ENCODE results near the gene PCDH15. TPM values are rescaled to one million over a fixed set of nuclear protein-coding genes. Genes with fewer than 3 reads are reported as not detected.
A peak's percentile ranks its signal among the peaks of the same experiment; 100 is the strongest.

Gene PCDH15
- total and polyA plus RNA-seq, 2 experiments from 2014 or later, result not detected

GRCh38 chr10:53770903-53771302 lies 1030.1 kb downstream of the PCDH15 start:
- no peak overlapping the region for H3K4me3 ChIP-seq
- no peak overlapping the region for H3K9ac ChIP-seq
- H3K9me3 ChIP-seq (ENCODE audit: low read depth), result no peaks in the 10 kb centered on the region
- no peaks in the 10 kb centered on the region for H3K79me2 ChIP-seq (ENCODE audit: insufficient read depth)
- H3K9me2 ChIP-seq (ENCODE audit: insufficient read depth), result no peaks in the 10 kb centered on the region
- H2AFZ ChIP-seq, result no peak overlapping the region
- TF ChIP-seq EZH2phosphoT487 (IDR thresholded peaks at IDR 0.05; ENCODE audit: insufficient read depth, low read depth), result no peak
- TF ChIP-seq EZH2 (IDR thresholded peaks at IDR 0.05; ENCODE audit: insufficient read depth, poor library complexity, severe bottlenecking), result no peak
- no peak for DNase-seq
- H4K20me1 ChIP-seq (ENCODE audit: insufficient read depth), result no peaks in the 10 kb centered on the region
- H3K27ac ChIP-seq, result no peak overlapping the region
- H3K4me2 ChIP-seq (ENCODE audit: unreplicated experiment), result no peak overlapping the region
- H3K4me1 ChIP-seq (ENCODE audit: insufficient read depth), result no peaks in the 10 kb centered on the region
- no peaks in the 10 kb centered on the region for H3K27me3 ChIP-seq (replicated peaks; ENCODE audit: insufficient read depth)
- H3F3A ChIP-seq (ENCODE audit: insufficient read depth), result no peaks in the 10 kb centered on the region
- WGBS, 2 experiments (ENCODE audit: low coverage in 1 of 2, low lambda C conversion rate in 2 of 2, missing lambda C conversion rate in 2 of 2), result 6 to 9% methylated on average over 6 of the region's 6 CpGs
- in situ Hi-C loops (cut with MboI), result no loop called here
- no peaks in the 10 kb centered on the region for H3K36me3 ChIP-seq (ENCODE audit: low read depth)

GRCh38 chr10:53765311-53765710 lies 1035.7 kb downstream of the PCDH15 start:
- no peaks in the 10 kb centered on the region for H3K9me3 ChIP-seq (ENCODE audit: low read depth)
- H3K79me2 ChIP-seq (ENCODE audit: insufficient read depth), result no peaks in the 10 kb centered on the region
- TF ChIP-seq EZH2 (IDR thresholded peaks at IDR 0.05; ENCODE audit: insufficient read depth, poor library complexity, severe bottlenecking), result no peak
- no peak for TF ChIP-seq EZH2phosphoT487 (IDR thresholded peaks at IDR 0.05; ENCODE audit: insufficient read depth, low read depth)
- DNase-seq, result no peak
- H3K27me3 ChIP-seq (replicated peaks; ENCODE audit: insufficient read depth), result no peaks in the 10 kb centered on the region
- H4K20me1 ChIP-seq (ENCODE audit: insufficient read depth), result no peaks in the 10 kb centered on the region
- H2AFZ ChIP-seq, result no peak overlapping the region
- no peaks in the 10 kb centered on the region for H3K36me3 ChIP-seq (ENCODE audit: low read depth)
- no peaks in the 10 kb centered on the region for H3K9me2 ChIP-seq (ENCODE audit: insufficient read depth)
- in situ Hi-C loops (cut with MboI), result no loop called here
- H3K4me2 ChIP-seq (ENCODE audit: unreplicated experiment), result no peak overlapping the region
- no peaks in the 10 kb centered on the region for H3F3A ChIP-seq (ENCODE audit: insufficient read depth)
- no peak overlapping the region for H3K4me3 ChIP-seq
- H3K4me1 ChIP-seq (ENCODE audit: insufficient read depth), result no peaks in the 10 kb centered on the region
- H3K9ac ChIP-seq, result no peak overlapping the region
- H3K27ac ChIP-seq, result no peak overlapping the region
- WGBS, 2 experiments (ENCODE audit: low coverage in 1 of 2, low lambda C conversion rate in 2 of 2, missing lambda C conversion rate in 2 of 2), result 23 to 32% methylated on average over 1 of the region's 1 CpG

GRCh38 chr10:53754596-53755250 lies 1046.3 kb downstream of the PCDH15 start:
- in situ Hi-C loops (cut with MboI), result no loop called here

More at GRCh38 chr10:53754596-53755250, 1046.3 kb downstream of the PCDH15 start:
- H3K4me3 ChIP-seq, result no peak overlapping the region
- no peak overlapping the region for H3K27ac ChIP-seq
- H4K20me1 ChIP-seq (ENCODE audit: insufficient read depth), result no peaks in the 10 kb centered on the region
- no peaks in the 10 kb centered on the region for H3K4me1 ChIP-seq (ENCODE audit: insufficient read depth)
- H3K36me3 ChIP-seq (ENCODE audit: low read depth), result no peaks in the 10 kb centered on the region
- TF ChIP-seq EZH2phosphoT487 (IDR thresholded peaks at IDR 0.05; ENCODE audit: insufficient read depth, low read depth) (no peak), EZH2 (IDR thresholded peaks at IDR 0.05; ENCODE audit: insufficient read depth, poor library complexity, severe bottlenecking) (no peak)
- H3K9me3 ChIP-seq (ENCODE audit: low read depth), result no peaks in the 10 kb centered on the region
- no peaks in the 10 kb centered on the region for H3K9me2 ChIP-seq (ENCODE audit: insufficient read depth)
- no peaks in the 10 kb centered on the region for H3K27me3 ChIP-seq (replicated peaks; ENCODE audit: insufficient read depth)
- H3K79me2 ChIP-seq (ENCODE audit: insufficient read depth), result no peaks in the 10 kb centered on the region
- H2AFZ ChIP-seq, result no peak overlapping the region
- no peak overlapping the region for H3K9ac ChIP-seq
- no peaks in the 10 kb centered on the region for H3F3A ChIP-seq (ENCODE audit: insufficient read depth)
- 1 to 4% methylated on average over 4 to 6 of the region's 6 CpGs for WGBS, 2 experiments (ENCODE audit: low coverage in 1 of 2, low lambda C conversion rate in 2 of 2, missing lambda C conversion rate in 2 of 2)
- DNase-seq, result no peak
- no peak overlapping the region for H3K4me2 ChIP-seq (ENCODE audit: unreplicated experiment)

MicroRNAs within 50 kb of the gene (microRNA counts, 767-probe panel; counts per million panel counts)
- microRNA hsa-miR-548f, result 447 counts per million, percentile 86 among the panel's probes with 10 or more counts

Small RNA genes lying within 50 kb of the gene (microRNA-seq; reads per million reads assigned to microRNA genes)
- not detected for gene MIR548F1 (ENCODE audit: borderline number of aligned reads)

Small RNA genes lying within 50 kb of the gene (small RNA-seq; reads per million reads assigned to genes)
- gene AL365496.1 (ENCODE audit: low read depth, low replicate concordance) (not detected), gene MIR548F1 (ENCODE audit: low read depth, low replicate concordance) (not detected), gene RNU6-687P (ENCODE audit: low read depth, low replicate concordance) (not detected)
